Measurements from ENCODE around the gene METTL9.

The METTL9 gene

DNA sequence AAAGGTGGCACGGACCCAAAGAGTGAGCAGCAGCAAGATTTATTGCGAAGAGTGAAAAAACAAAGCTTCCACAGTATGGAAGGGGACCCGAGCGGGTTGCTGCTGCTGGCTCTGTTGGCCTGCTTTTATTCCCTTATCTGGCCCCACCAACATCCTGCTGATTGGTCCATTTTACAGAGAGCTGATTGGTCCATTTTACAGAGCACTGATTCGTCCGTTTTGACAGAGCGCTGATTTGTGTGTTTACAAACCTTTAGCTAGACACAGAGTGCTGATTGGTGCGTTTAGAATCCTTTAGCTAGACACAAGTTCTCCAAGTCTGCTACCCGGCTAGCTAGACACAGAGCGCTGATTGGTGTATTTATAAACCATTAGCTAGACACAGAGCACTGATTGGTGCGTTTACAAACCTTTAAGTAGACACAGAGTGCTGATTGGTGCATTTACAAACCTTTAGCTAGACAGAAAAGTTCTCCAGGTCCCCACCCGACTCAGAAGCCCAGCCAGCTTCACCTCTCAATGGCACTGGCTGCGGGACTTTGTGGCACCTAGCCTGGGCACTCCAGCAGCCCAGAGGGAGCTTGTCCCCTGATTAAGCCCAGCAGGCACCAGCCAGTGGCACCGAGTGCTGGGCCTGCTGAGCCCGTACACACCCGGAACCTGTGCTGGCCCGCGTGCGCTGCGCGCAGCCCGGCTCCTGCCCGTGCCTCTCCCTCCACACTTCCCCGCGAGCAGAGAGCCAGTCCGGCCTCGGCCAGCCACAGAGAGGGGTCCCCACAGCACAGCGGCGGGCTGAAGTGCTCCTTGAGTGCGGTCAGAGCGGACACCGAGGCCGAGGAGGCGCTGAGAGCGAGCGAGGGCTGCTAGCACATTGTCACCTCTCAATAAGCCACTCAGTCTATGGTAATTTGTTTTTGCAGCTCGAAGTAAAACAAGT is 37.9 kb downstream of the METTL9 start:
- H3K36me3 ChIP-seq (ENCODE audit: insufficient read depth, low read length), result peaks cover 6% of the 10 kb centered on the region; the same call in 1 of the 2 replicates
- H3K79me2 ChIP-seq (ENCODE audit: control insufficient read depth, insufficient read depth, low read length, unreplicated experiment), result peaks cover 19% of the 10 kb centered on the region
- H2AFZ ChIP-seq (ENCODE audit: low read length, unreplicated experiment), result no peak overlapping the region
- H3K27me3 ChIP-seq (ENCODE audit: insufficient read depth, low read length), result no peaks in the 10 kb centered on the region
- H3K27ac ChIP-seq (ENCODE audit: low read depth, low read length), result peak overlapping the region; percentile 77; the same call in 1 of the 2 replicates
- peaks cover 40% of the 10 kb centered on the region for H3K4me1 ChIP-seq (ENCODE audit: control insufficient read depth, insufficient read depth, low read length, unreplicated experiment)
- no peak overlapping the region for H3K4me3 ChIP-seq (ENCODE audit: low read depth, low read length)

DNA sequence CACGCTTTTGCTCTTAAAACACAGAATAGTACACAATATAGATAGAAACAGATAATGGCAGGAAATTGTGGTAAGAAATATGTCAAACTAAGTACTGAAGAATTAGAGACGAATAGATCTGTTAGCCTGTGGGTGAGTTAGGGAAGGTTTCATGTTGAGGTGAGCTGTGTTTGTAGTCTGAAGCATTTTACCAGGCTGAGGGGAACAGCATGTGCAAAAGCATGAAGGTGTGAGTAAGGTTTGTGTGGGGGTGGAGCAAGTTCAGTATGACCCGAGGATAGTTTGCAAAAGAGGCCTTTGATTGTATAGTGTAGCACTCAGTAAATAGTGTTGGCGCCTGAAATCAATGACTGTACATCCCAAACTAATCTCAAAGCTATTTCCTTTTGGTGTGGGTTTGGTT is 39.2 kb downstream of the METTL9 start:
- peak overlapping the region; percentile 15; the same call in 1 of the 2 replicates for H3K4me3 ChIP-seq (ENCODE audit: low read depth, low read length)
- peaks cover 19% of the 10 kb centered on the region for H3K79me2 ChIP-seq (ENCODE audit: control insufficient read depth, insufficient read depth, low read length, unreplicated experiment)
- no peaks in the 10 kb centered on the region for H3K27me3 ChIP-seq (ENCODE audit: insufficient read depth, low read length)
- H3K4me1 ChIP-seq (ENCODE audit: control insufficient read depth, insufficient read depth, low read length, unreplicated experiment), result peaks cover 40% of the 10 kb centered on the region
- no peak overlapping the region for H2AFZ ChIP-seq (ENCODE audit: low read length, unreplicated experiment)
- peaks cover 6% of the 10 kb centered on the region; the same call in 1 of the 2 replicates for H3K36me3 ChIP-seq (ENCODE audit: insufficient read depth, low read length)
- H3K27ac ChIP-seq (ENCODE audit: low read depth, low read length), result peak overlapping the region; percentile 77

GRCh38 chr16:21639493-21639892 is 40.1 kb downstream of the METTL9 start:
- H3K4me3 ChIP-seq (ENCODE audit: low read depth, low read length), result no peak overlapping the region; the same call in 1 of the 2 replicates
- H3K27ac ChIP-seq (ENCODE audit: low read depth, low read length), result peak overlapping the region; percentile 77
- H3K79me2 ChIP-seq (ENCODE audit: control insufficient read depth, insufficient read depth, low read length, unreplicated experiment), result peaks cover 19% of the 10 kb centered on the region
- peaks cover 35% of the 10 kb centered on the region for H3K4me1 ChIP-seq (ENCODE audit: control insufficient read depth, insufficient read depth, low read length, unreplicated experiment)
- no peaks in the 10 kb centered on the region for H3K36me3 ChIP-seq (ENCODE audit: insufficient read depth, low read length)
- H2AFZ ChIP-seq (ENCODE audit: low read length, unreplicated experiment), result no peak overlapping the region
- no peaks in the 10 kb centered on the region for H3K27me3 ChIP-seq (ENCODE audit: insufficient read depth, low read length)

DNA sequence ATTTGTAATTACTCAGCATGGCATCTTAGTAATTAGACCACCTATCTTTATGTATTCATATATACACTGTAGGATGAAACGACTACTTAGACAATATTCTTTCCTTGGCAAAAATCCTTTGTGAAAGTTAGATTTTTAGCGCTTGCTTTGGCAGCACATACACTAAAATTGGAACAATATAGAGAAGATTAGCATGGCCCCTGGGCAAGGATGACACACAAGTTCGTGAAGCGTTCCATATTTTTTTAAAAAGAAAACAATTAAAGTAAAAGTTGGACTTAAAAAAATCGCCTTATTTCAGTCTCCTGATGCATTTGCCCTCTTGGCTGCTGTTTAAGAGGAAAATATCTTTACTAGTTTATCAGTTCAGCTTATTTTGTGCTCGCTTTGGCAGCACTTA is 42.5 kb downstream of the METTL9 start:
- H2AFZ ChIP-seq (ENCODE audit: low read length, unreplicated experiment), result no peak overlapping the region
- peaks cover 51% of the 10 kb centered on the region for H3K4me1 ChIP-seq (ENCODE audit: control insufficient read depth, insufficient read depth, low read length, unreplicated experiment)
- no peaks in the 10 kb centered on the region for H3K27me3 ChIP-seq (ENCODE audit: insufficient read depth, low read length)
- H3K79me2 ChIP-seq (ENCODE audit: control insufficient read depth, insufficient read depth, low read length, unreplicated experiment), result peaks cover 30% of the 10 kb centered on the region
- H3K27ac ChIP-seq (ENCODE audit: low read depth, low read length), result peak overlapping the region; percentile 35; the same call in 1 of the 2 replicates
- no peak overlapping the region for H3K4me3 ChIP-seq (ENCODE audit: low read depth, low read length)
- no peaks in the 10 kb centered on the region for H3K36me3 ChIP-seq (ENCODE audit: insufficient read depth, low read length)

DNA sequence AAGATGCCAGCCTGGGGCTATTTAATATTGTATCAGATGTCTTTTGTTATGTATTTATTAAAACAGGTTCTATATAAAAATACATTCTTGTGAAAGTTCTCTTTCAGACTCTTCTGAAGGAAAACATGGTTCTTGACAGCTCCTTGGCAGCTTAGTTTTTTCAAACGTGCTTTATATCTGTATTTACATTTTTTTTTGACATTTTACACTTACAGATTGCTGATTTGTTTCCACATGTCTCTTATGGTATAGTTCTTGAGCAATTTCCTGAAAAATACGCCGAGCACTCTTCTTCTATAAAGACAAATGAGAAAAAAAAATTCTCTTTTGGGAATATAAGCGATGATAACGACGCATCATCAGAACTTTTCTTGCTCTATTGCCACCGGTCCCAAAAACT is 43.5 kb downstream of the METTL9 start:
- H2AFZ ChIP-seq (ENCODE audit: low read length, unreplicated experiment), result no peak overlapping the region
- peaks cover 39% of the 10 kb centered on the region for H3K79me2 ChIP-seq (ENCODE audit: control insufficient read depth, insufficient read depth, low read length, unreplicated experiment)
- no peaks in the 10 kb centered on the region for H3K36me3 ChIP-seq (ENCODE audit: insufficient read depth, low read length)
- no peak overlapping the region for H3K27ac ChIP-seq (ENCODE audit: low read depth, low read length)
- peaks cover 52% of the 10 kb centered on the region for H3K4me1 ChIP-seq (ENCODE audit: control insufficient read depth, insufficient read depth, low read length, unreplicated experiment)
- no peaks in the 10 kb centered on the region for H3K27me3 ChIP-seq (ENCODE audit: insufficient read depth, low read length)
- no peak overlapping the region for H3K4me3 ChIP-seq (ENCODE audit: low read depth, low read length)

- Histone ChIP-seq H3K27ac (ENCODE audit: low read depth, low read length) (no peak overlapping the region), H3K4me3 (ENCODE audit: low read depth, low read length) (no peak overlapping the region), H3K4me1 (ENCODE audit: control insufficient read depth, insufficient read depth, low read length, unreplicated experiment) (peaks cover 44% of the 10 kb centered on the region), H3K79me2 (ENCODE audit: control insufficient read depth, insufficient read depth, low read length, unreplicated experiment) (peaks cover 48% of the 10 kb centered on the region), H2AFZ (ENCODE audit: low read length, unreplicated experiment) (no peak overlapping the region), H3K36me3 (ENCODE audit: insufficient read depth, low read length) (no peaks in the 10 kb centered on the region), H3K27me3 (ENCODE audit: insufficient read depth, low read length) (no peaks in the 10 kb centered on the region)
Measured at GRCh38 chr16:21643785-21644184, 44.4 kb downstream of the METTL9 start.

DNA sequence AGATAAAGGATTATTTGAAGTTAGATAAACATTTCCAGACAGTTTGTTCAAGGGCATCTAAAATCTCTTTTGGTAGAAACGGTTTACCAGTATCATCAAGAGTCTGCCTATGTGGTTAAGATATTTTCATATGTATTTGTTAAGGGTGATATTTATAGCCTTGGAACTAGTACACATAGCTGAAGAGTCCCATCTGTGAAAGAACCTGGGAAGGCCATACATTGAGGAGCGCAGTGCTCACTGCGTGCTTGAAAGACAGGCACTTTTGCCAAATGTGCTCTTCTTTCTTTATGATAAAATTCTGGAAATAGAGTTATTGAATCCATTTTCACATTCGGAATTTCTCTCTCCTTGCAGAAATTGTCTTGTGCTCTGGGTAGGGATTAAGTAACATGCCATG is 45.3 kb downstream of the METTL9 start:
- peaks cover 36% of the 10 kb centered on the region for H3K4me1 ChIP-seq (ENCODE audit: control insufficient read depth, insufficient read depth, low read length, unreplicated experiment)
- H3K4me3 ChIP-seq (ENCODE audit: low read depth, low read length), result peak overlapping the region; percentile 67; the same call in 1 of the 2 replicates
- no peaks in the 10 kb centered on the region for H3K36me3 ChIP-seq (ENCODE audit: insufficient read depth, low read length)
- no peak overlapping the region for H2AFZ ChIP-seq (ENCODE audit: low read length, unreplicated experiment)
- H3K79me2 ChIP-seq (ENCODE audit: control insufficient read depth, insufficient read depth, low read length, unreplicated experiment), result peaks cover 47% of the 10 kb centered on the region
- H3K27me3 ChIP-seq (ENCODE audit: insufficient read depth, low read length), result no peaks in the 10 kb centered on the region
- H3K27ac ChIP-seq (ENCODE audit: low read depth, low read length), result peak overlapping the region; percentile 76; the same call in 1 of the 2 replicates

GRCh38 chr16:21645261-21645721 is 45.9 kb downstream of the METTL9 start:
- no peaks in the 10 kb centered on the region for H3K36me3 ChIP-seq (ENCODE audit: insufficient read depth, low read length)
- H3K4me1 ChIP-seq (ENCODE audit: control insufficient read depth, insufficient read depth, low read length, unreplicated experiment), result peaks cover 32% of the 10 kb centered on the region
- H3K79me2 ChIP-seq (ENCODE audit: control insufficient read depth, insufficient read depth, low read length, unreplicated experiment), result peaks cover 46% of the 10 kb centered on the region
- H3K27me3 ChIP-seq (ENCODE audit: insufficient read depth, low read length), result no peaks in the 10 kb centered on the region
- no peak overlapping the region for H2AFZ ChIP-seq (ENCODE audit: low read length, unreplicated experiment)
- peak overlapping the region; percentile 67 for H3K4me3 ChIP-seq (ENCODE audit: low read depth, low read length)
- H3K27ac ChIP-seq (ENCODE audit: low read depth, low read length), result peak overlapping the region; percentile 76

DNA sequence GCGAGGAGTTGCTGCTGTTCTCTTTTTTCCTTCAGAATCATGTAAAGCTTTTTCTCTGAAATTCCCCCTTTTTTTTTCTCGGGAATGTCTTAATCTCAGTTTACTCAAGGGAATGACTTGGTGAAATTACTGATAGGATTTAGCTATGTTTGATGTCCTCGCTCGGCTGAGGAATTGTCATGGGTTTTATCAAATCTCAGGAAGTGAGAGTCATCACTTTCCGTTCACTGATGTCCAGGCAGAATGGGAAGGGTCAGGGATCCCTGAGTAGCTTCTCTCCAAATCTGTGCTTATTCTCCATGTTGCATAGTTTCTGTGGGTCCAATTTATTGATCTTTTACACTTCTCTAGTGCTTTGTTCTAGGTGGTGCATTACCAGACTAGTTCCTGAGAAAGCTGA is 46.7 kb downstream of the METTL9 start:
- H3K27ac ChIP-seq (ENCODE audit: low read depth, low read length), result peak overlapping the region; percentile 76
- H3K36me3 ChIP-seq (ENCODE audit: insufficient read depth, low read length), result no peaks in the 10 kb centered on the region
- H3K4me1 ChIP-seq (ENCODE audit: control insufficient read depth, insufficient read depth, low read length, unreplicated experiment), result peaks cover 27% of the 10 kb centered on the region
- H3K79me2 ChIP-seq (ENCODE audit: control insufficient read depth, insufficient read depth, low read length, unreplicated experiment), result peaks cover 43% of the 10 kb centered on the region
- H3K4me3 ChIP-seq (ENCODE audit: low read depth, low read length), result peak overlapping the region; percentile 67
- no peaks in the 10 kb centered on the region for H3K27me3 ChIP-seq (ENCODE audit: insufficient read depth, low read length)
- no peak overlapping the region for H2AFZ ChIP-seq (ENCODE audit: low read length, unreplicated experiment)

- Histone ChIP-seq H3K79me2 (ENCODE audit: control insufficient read depth, insufficient read depth, low read length, unreplicated experiment) (peaks cover 40% of the 10 kb centered on the region), H3K4me1 (ENCODE audit: control insufficient read depth, insufficient read depth, low read length, unreplicated experiment) (peaks cover 19% of the 10 kb centered on the region), H3K4me3 (ENCODE audit: low read depth, low read length) (no peak overlapping the region), H3K27ac (ENCODE audit: low read depth, low read length) (peak overlapping the region; percentile 76), H3K36me3 (ENCODE audit: insufficient read depth, low read length) (no peaks in the 10 kb centered on the region), H3K27me3 (ENCODE audit: insufficient read depth, low read length) (no peaks in the 10 kb centered on the region), H2AFZ (ENCODE audit: low read length, unreplicated experiment) (no peak overlapping the region)
Measured at GRCh38 chr16:21646721-21647561, 47.6 kb downstream of the METTL9 start.
